SKM-1 treated with dmso at 0.1 percent for 144 hours (cell line): ENCODE data around the gene YWHAE.
"Not testable (repeated sequence)": the region's sequence is repeated elsewhere in the genome, so short reads cannot be mapped to it uniquely, and the experiment has no call there.

Experiments
- DNase-seq: peaks from one replicate; lab custom pipeline; 2025; ENCODE audit not compliant: unreplicated experiment; lab: John Stamatoyannopoulos, UW

YWHAE gene

GRCh38 chr17:1375615-1376014 lies 24.4 kb downstream of the YWHAE start:
- no peak for DNase-seq

- no peak for DNase-seq
Observed at GRCh38 chr17:1374431-1375177, 25.4 kb downstream of the YWHAE start.

- no peak for DNase-seq
Observed at GRCh38 chr17:1373707-1374237, 26.2 kb downstream of the YWHAE start.

GRCh38 chr17:1372618-1373017 lies 27.4 kb downstream of the YWHAE start:
- no peak for DNase-seq

- no peak for DNase-seq
Observed at GRCh38 chr17:1371893-1372590, 28.0 kb downstream of the YWHAE start.

- DNase-seq = no peak
Observed at GRCh38 chr17:1368588-1368987, 31.4 kb downstream of the YWHAE start.

GRCh38 chr17:1367351-1367745 lies 32.7 kb downstream of the YWHAE start:
- DNase-seq = no peak

- DNase-seq = no peak
Observed at GRCh38 chr17:1366234-1366633, 33.8 kb downstream of the YWHAE start.

GRCh38 chr17:1365445-1366039 lies 34.5 kb downstream of the YWHAE start:
- peak; percentile 40 for DNase-seq

- peak; percentile 77 for DNase-seq
Observed at GRCh38 chr17:1362964-1363363, 37.1 kb downstream of the YWHAE start.

GRCh38 chr17:1362065-1362848 lies 37.8 kb downstream of the YWHAE start:
- DNase-seq = peak; percentile 0

GRCh38 chr17:1360975-1361374 lies 39.0 kb downstream of the YWHAE start:
- DNase-seq = no peak

- not testable (repeated sequence) for DNase-seq
Observed at GRCh38 chr17:1360315-1360714, 39.7 kb downstream of the YWHAE start.

GRCh38 chr17:1354030-1354429 lies 46.0 kb downstream of the YWHAE start:
- no peak for DNase-seq

GRCh38 chr17:1352530-1352929 lies 47.5 kb downstream of the YWHAE start:
- not testable (repeated sequence) for DNase-seq

GRCh38 chr17:1351971-1352370 lies 48.1 kb downstream of the YWHAE start:
- no peak for DNase-seq

- DNase-seq = no peak
Observed at GRCh38 chr17:1351275-1351674, 48.7 kb downstream of the YWHAE start.

GRCh38 chr17:1347589-1348323 lies 52.3 kb downstream of the YWHAE start:
- no peak for DNase-seq

- no peak for DNase-seq
Observed at GRCh38 chr17:1344521-1344920, 55.5 kb downstream of the YWHAE start.

- DNase-seq = no peak
Observed at GRCh38 chr17:1343554-1343953, 56.5 kb downstream of the YWHAE start.
